Lower leg skin (tissue), 3 donors: ENCODE data around the gene MCM9.

ENCODE experiments used
- CTCF ChIP-seq, 3 donors: fragments of 450-650 bp; IDR thresholded peaks; one replicate each; pipeline ENCODE4 v1.5.1; 2016; ENCODE audit warnings: antibody characterized with exemption in 3 of 3, mild to moderate bottlenecking in 3 of 3, moderate library complexity in 2 of 3
- POLR2A ChIP-seq, 2 donors: fragments of 450-650 bp; IDR thresholded peaks; one replicate each; pipeline ENCODE4 v1.6.1; 2016 to 2017; ENCODE audit warnings: antibody characterized with exemption in 2 of 2, mild to moderate bottlenecking in 1 of 2, moderate library complexity in 1 of 2

DNA sequence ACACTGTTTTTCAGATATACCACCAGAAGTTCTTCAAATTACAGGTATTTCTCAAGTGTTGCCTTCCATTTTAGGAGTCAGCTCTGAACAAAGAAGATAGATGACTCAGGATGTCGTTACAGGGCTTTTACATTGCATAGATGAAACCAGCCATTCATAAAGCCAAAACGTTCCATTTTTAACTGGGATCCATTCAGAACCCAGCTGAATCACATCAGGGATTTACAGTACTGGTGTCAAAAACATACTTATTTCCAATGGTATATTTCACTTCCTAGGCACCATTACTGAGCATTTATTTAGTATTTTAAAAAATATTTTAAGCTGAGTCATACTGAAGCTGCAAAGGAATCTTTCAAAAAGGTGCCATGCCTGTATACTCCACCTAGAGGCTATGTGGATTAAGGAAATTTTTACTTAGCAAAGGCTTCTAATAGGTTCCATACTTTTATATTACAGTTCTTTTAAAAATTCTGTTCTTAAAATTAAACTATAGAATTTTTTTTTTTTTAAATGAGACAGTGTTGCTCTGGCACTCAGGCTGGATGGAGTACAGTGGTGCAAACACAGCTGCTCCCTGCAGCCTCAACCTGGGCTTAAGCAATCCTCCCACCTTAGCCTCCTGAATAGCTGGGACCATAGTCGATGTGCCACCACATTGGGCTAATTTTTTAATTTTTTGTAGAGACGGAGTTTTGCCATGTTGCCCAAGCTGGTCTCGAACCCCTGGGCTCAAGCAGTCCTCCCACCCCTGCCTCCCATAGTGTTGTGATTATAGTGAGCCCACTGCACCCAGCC is 38.4 kb downstream of the MCM9 start:
- no peak for TF ChIP-seq POLR2A (IDR thresholded peaks at IDR 0.05)
- TF ChIP-seq CTCF (IDR thresholded peaks at IDR 0.05): no peak
